GM12872 (cell line): Measurements from ENCODE around the gene UQCRFS1.

Source experiments
- TF ChIP-seq, protein P1 (sequence below): IDR thresholded peaks from 3 replicates; pipeline ENCODE4 v1.5.1; 2011; ENCODE audit warnings: low read depth, mild to moderate bottlenecking, low read length, moderate library complexity; ENCODE audit not compliant: insufficient read depth

Gene UQCRFS1

GRCh38 chr19:29239213-29239776 is 26.3 kb upstream of the UQCRFS1 start:
- TF ChIP-seq, protein P1, sequence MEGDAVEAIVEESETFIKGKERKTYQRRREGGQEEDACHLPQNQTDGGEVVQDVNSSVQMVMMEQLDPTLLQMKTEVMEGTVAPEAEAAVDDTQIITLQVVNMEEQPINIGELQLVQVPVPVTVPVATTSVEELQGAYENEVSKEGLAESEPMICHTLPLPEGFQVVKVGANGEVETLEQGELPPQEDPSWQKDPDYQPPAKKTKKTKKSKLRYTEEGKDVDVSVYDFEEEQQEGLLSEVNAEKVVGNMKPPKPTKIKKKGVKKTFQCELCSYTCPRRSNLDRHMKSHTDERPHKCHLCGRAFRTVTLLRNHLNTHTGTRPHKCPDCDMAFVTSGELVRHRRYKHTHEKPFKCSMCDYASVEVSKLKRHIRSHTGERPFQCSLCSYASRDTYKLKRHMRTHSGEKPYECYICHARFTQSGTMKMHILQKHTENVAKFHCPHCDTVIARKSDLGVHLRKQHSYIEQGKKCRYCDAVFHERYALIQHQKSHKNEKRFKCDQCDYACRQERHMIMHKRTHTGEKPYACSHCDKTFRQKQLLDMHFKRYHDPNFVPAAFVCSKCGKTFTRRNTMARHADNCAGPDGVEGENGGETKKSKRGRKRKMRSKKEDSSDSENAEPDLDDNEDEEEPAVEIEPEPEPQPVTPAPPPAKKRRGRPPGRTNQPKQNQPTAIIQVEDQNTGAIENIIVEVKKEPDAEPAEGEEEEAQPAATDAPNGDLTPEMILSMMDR = no peak

DNA sequence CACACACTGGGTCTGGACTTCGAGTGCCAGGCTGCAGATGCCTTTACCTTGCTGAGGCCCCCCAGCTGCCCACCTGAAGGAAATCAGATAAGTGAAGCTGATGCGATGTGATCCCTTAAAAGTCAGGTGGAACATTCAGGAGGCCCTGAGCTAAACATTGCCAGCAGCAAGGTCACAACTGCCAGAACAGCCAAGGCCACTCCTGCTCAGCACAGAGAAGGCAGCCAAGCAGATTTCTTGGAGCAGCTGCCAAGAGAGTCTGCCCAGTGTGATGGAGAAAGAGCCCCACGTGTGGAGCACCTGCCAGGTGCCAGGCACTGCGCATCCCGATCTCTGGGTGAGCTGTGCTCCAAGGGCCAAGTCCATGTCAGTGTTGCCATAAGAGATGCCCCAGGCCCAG is 20.6 kb upstream of the UQCRFS1 start:
- TF ChIP-seq, protein P1 = no peak

DNA sequence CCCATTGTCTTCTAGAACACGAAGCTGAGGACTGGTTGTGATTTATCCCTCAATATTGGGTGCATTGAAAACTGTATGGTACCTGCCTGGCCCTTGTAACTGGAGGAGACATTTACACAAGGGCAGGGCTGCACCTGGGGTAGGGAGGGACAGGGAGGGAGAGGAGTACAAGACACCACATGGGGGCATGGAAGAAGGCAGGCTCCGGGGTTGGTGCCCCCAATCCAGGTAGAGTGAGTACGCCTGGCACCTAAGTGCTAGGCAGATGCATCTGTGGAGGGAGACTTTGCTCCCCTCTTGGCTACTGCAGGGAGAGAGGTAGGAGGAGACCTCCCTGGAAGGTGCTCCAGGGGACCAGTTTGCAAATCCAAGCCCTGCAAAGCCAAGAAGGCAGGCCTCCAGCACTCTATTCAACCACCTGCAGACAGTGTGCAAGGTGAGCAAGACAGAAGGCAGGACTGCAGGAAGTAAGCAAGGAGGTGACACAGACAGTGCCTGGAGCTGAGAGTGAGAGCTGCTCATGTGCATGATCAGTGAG is 19.4 kb upstream of the UQCRFS1 start:
- TF ChIP-seq, protein P1 = no peak

GRCh38 chr19:29217616-29218015 is 4.7 kb upstream of the UQCRFS1 start:
- TF ChIP-seq, protein P1 = no peak

DNA sequence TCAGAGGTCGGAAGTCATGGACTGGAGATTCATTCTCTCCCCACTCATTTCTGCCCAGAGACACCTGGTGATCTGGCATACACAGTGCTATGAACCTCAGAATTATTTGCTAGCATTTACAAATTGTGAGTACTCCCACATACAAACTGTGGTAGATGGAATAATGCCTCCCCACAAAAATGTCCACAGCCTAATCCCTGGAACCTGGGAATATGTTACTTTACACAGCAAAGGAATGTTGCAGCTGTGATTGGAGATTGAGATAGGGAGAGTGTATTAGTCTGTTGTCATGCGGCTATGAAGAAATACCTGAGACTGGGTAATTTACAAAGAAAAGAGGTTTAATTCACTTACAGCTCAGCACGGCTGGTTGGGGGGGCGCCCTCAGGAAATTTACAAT is 3.1 kb upstream of the UQCRFS1 start:
- TF ChIP-seq, protein P1 = no peak

DNA sequence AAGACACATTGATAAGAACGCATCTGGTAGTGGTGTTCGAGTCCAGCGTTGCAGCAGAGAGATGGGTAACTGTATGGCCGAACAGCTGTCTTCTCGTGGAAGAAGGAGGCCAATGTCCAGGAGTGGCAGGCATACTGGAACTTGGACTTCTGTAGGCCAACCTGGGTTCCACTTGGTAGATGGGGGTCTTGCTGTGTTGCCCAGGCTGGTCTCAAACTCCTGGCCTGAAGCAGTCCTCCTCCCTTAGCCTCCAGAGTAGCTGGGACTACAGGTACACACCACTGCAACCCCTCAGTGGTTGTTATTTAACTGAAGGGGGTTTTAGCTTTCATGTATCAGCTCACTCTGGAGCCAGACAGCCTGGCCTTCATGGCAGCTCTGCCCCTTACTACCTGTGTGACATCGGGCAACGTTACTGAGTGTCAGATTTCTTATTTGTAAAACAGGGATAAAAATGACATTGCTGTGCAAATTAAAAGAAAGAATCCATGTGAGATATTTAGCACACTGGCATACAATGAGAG is 2.4 kb upstream of the UQCRFS1 start:
- TF ChIP-seq, protein P1 = no peak

GRCh38 chr19:29214411-29214810 is 1.5 kb upstream of the UQCRFS1 start:
- TF ChIP-seq, protein P1 = no peak
